Neural crest cell (in vitro differentiated cells): Measurements from ENCODE around the gene ZNF518A. TPM values are rescaled to one million over a fixed set of nuclear protein-coding genes. Genes with fewer than 3 reads are reported as not detected.

ENCODE experiments used
- DNase-seq: peaks from one replicate; pipeline ENCODE4 v3.0.0; 2021; ENCODE audit warnings: low read depth, mixed read lengths, low spot score
- H3K27ac Mint-ChIP-seq: one replicate; pipeline ENCODE4 v1.8.0; 2021; ENCODE audit warnings: mild to moderate bottlenecking, mixed read lengths; ENCODE audit not compliant: unreplicated experiment
- H3K27me3 Mint-ChIP-seq: 2 replicates; pipeline ENCODE4 v1.8.0; 2021; ENCODE audit warnings: low read depth, mild to moderate bottlenecking, mixed read lengths
- H3K36me3 Mint-ChIP-seq: 2 replicates; pipeline ENCODE4 v1.8.0; 2021; ENCODE audit warnings: low read depth, mild to moderate bottlenecking, mixed read lengths
- H3K4me1 Mint-ChIP-seq: 2 replicates; pipeline ENCODE4 v1.8.0; 2021; ENCODE audit warnings: mixed read lengths
- H3K4me3 Mint-ChIP-seq: one replicate; pipeline ENCODE4 v1.8.0; 2021; ENCODE audit warnings: mild to moderate bottlenecking, mixed read lengths
- H3K9me3 Mint-ChIP-seq: 2 replicates; pipeline ENCODE4 v1.8.0; 2021; ENCODE audit warnings: mixed read lengths
- CTCF ChIP-seq: fragments of 200-600 bp; sonication (generic); conservative IDR thresholded peaks from 2 replicates; pipeline ENCODE4 v1.5.0; 2021; ENCODE audit warnings: antibody characterized with exemption, mild to moderate bottlenecking
- long read RNA-seq: library from polyadenylated mRNA; unstranded; transcript quantifications from one replicate; pipeline ENCODE4 v2.0.0, GENCODE V29; 2020
- total RNA-seq: library from RNA; stranded (reverse); gene quantifications from 2 replicates; pipeline ENCODE4 v1.2.1, GENCODE V29; 2021

The ZNF518A gene
- total RNA-seq, result 30.5 and 31.2 TPM in 2 replicates
- long read RNA-seq, partial matches to known transcripts, result 1 of 46 reads
- long read RNA-seq, other reads (novel, unspliced or antisense), result 45 of 46 reads

GRCh38 chr10:96129387-96130325 lies at the start of gene ZNF518A:
ZNF518A (plus strand) TSS chr10:96130297; CDS start chr10:96156323, 26,026 bp downstream.
- H3K27ac Mint-ChIP-seq, result peak within 1 kb of the TSS; percentile 100
- H3K9me3 Mint-ChIP-seq, result peaks cover 3% of the 10 kb centered on the region
- DNase-seq, result peak; percentile 85
- TF ChIP-seq CTCF, result no peak
- peaks cover 37% of the 10 kb centered on the region for H3K4me1 Mint-ChIP-seq
- H3K27me3 Mint-ChIP-seq, result peaks cover 37% of the 10 kb centered on the region
- H3K36me3 Mint-ChIP-seq, result peaks cover 11% of the 10 kb centered on the region
- peak within 1 kb of the TSS; percentile 96 for H3K4me3 Mint-ChIP-seq

- H3K27me3 Mint-ChIP-seq, result peaks cover 8% of the 10 kb centered on the region
- H3K27ac Mint-ChIP-seq, result no peak overlapping the region
- no peaks in the 10 kb centered on the region for H3K9me3 Mint-ChIP-seq
- H3K4me3 Mint-ChIP-seq, result no peak overlapping the region
- DNase-seq, result no peak
- no peaks in the 10 kb centered on the region for H3K36me3 Mint-ChIP-seq
- no peak for TF ChIP-seq CTCF
- no peaks in the 10 kb centered on the region for H3K4me1 Mint-ChIP-seq
Observed at GRCh38 chr10:96082153-96082552, 47.9 kb upstream of the ZNF518A start.

- no peak for TF ChIP-seq CTCF
- H3K27ac Mint-ChIP-seq, result no peak overlapping the region
- H3K27me3 Mint-ChIP-seq, result peaks cover 6% of the 10 kb centered on the region
- H3K4me3 Mint-ChIP-seq, result no peak overlapping the region
- no peaks in the 10 kb centered on the region for H3K9me3 Mint-ChIP-seq
- no peaks in the 10 kb centered on the region for H3K4me1 Mint-ChIP-seq
- no peaks in the 10 kb centered on the region for H3K36me3 Mint-ChIP-seq
- no peak for DNase-seq
Observed at GRCh38 chr10:96082748-96083147, 47.3 kb upstream of the ZNF518A start.

GRCh38 chr10:96089116-96089515 lies 41.0 kb upstream of the ZNF518A start:
- peaks cover 2% of the 10 kb centered on the region for H3K27me3 Mint-ChIP-seq
- no peak overlapping the region for H3K4me3 Mint-ChIP-seq
- H3K36me3 Mint-ChIP-seq, result no peaks in the 10 kb centered on the region
- no peak for DNase-seq
- no peaks in the 10 kb centered on the region for H3K4me1 Mint-ChIP-seq
- no peak for TF ChIP-seq CTCF
- H3K9me3 Mint-ChIP-seq, result no peaks in the 10 kb centered on the region
- H3K27ac Mint-ChIP-seq, result no peak overlapping the region

GRCh38 chr10:96089670-96090462 lies 40.2 kb upstream of the ZNF518A start:
- Mint-ChIP-seq H3K27ac (no peak overlapping the region), H3K36me3 (no peaks in the 10 kb centered on the region), H3K9me3 (no peaks in the 10 kb centered on the region), H3K4me1 (no peaks in the 10 kb centered on the region), H3K27me3 (peaks cover 2% of the 10 kb centered on the region), H3K4me3 (no peak overlapping the region)
- no peak for DNase-seq
- no peak for TF ChIP-seq CTCF
